ENCODE measurements around the gene MAPKAP1. TPM values are rescaled to one million over a fixed set of nuclear protein-coding genes. Genes with fewer than 3 reads are reported as not detected.

The MAPKAP1 gene
- total and polyA plus RNA-seq, 2 experiments from 2014 or later, result 68.4 to 98.5 TPM

- TF ChIP-seq ZNF114 (CRISPR knock-in tag; IDR thresholded peaks at IDR 0.05), result no peak
- TF ChIP-seq EZH2 (IDR thresholded peaks at IDR 0.05; ENCODE audit: low read depth, unreplicated experiment), result no peak
- TF ChIP-seq POLR2AphosphoS5 (IDR thresholded peaks at IDR 0.05; ENCODE audit: low read depth), result no peak
- TF ChIP-seq, protein P1, sequence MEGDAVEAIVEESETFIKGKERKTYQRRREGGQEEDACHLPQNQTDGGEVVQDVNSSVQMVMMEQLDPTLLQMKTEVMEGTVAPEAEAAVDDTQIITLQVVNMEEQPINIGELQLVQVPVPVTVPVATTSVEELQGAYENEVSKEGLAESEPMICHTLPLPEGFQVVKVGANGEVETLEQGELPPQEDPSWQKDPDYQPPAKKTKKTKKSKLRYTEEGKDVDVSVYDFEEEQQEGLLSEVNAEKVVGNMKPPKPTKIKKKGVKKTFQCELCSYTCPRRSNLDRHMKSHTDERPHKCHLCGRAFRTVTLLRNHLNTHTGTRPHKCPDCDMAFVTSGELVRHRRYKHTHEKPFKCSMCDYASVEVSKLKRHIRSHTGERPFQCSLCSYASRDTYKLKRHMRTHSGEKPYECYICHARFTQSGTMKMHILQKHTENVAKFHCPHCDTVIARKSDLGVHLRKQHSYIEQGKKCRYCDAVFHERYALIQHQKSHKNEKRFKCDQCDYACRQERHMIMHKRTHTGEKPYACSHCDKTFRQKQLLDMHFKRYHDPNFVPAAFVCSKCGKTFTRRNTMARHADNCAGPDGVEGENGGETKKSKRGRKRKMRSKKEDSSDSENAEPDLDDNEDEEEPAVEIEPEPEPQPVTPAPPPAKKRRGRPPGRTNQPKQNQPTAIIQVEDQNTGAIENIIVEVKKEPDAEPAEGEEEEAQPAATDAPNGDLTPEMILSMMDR (conservative IDR thresholded peaks at IDR 0.05; ENCODE audit: low read depth in 2 of 2), result no peak
- no peak for TF ChIP-seq CREB1 (CRISPR knock-in tag; IDR thresholded peaks at IDR 0.05; ENCODE audit: low read depth)
- TF ChIP-seq, protein P2, sequence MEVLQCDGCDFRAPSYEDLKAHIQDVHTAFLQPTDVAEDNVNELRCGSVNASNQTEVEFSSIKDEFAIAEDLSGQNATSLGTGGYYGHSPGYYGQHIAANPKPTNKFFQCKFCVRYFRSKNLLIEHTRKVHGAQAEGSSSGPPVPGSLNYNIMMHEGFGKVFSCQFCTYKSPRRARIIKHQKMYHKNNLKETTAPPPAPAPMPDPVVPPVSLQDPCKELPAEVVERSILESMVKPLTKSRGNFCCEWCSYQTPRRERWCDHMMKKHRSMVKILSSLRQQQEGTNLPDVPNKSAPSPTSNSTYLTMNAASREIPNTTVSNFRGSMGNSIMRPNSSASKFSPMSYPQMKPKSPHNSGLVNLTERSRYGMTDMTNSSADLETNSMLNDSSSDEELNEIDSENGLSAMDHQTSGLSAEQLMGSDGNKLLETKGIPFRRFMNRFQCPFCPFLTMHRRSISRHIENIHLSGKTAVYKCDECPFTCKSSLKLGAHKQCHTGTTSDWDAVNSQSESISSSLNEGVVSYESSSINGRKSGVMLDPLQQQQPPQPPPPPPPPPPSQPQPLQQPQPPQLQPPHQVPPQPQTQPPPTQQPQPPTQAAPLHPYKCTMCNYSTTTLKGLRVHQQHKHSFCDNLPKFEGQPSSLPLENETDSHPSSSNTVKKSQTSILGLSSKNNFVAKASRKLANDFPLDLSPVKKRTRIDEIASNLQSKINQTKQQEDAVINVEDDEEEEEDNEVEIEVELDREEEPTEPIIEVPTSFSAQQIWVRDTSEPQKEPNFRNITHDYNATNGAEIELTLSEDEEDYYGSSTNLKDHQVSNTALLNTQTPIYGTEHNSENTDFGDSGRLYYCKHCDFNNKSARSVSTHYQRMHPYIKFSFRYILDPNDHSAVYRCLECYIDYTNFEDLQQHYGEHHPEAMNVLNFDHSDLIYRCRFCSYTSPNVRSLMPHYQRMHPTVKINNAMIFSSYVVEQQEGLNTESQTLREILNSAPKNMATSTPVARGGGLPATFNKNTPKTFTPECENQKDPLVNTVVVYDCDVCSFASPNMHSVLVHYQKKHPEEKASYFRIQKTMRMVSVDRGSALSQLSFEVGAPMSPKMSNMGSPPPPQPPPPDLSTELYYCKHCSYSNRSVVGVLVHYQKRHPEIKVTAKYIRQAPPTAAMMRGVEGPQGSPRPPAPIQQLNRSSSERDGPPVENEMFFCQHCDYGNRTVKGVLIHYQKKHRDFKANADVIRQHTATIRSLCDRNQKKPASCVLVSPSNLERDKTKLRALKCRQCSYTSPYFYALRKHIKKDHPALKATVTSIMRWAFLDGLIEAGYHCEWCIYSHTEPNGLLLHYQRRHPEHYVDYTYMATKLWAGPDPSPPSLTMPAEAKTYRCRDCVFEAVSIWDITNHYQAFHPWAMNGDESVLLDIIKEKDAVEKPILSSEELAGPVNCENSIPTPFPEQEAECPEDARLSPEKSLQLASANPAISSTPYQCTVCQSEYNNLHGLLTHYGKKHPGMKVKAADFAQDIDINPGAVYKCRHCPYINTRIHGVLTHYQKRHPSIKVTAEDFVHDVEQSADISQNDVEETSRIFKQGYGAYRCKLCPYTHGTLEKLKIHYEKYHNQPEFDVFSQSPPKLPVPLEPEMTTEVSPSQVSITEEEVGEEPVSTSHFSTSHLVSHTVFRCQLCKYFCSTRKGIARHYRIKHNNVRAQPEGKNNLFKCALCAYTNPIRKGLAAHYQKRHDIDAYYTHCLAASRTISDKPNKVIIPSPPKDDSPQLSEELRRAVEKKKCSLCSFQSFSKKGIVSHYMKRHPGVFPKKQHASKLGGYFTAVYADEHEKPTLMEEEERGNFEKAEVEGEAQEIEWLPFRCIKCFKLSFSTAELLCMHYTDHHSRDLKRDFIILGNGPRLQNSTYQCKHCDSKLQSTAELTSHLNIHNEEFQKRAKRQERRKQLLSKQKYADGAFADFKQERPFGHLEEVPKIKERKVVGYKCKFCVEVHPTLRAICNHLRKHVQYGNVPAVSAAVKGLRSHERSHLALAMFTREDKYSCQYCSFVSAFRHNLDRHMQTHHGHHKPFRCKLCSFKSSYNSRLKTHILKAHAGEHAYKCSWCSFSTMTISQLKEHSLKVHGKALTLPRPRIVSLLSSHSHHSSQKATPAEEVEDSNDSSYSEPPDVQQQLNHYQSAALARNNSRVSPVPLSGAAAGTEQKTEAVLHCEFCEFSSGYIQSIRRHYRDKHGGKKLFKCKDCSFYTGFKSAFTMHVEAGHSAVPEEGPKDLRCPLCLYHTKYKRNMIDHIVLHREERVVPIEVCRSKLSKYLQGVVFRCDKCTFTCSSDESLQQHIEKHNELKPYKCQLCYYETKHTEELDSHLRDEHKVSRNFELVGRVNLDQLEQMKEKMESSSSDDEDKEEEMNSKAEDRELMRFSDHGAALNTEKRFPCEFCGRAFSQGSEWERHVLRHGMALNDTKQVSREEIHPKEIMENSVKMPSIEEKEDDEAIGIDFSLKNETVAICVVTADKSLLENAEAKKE (CRISPR knock-in tag; IDR thresholded peaks at IDR 0.05), result no peak
- TF ChIP-seq, protein P3, sequence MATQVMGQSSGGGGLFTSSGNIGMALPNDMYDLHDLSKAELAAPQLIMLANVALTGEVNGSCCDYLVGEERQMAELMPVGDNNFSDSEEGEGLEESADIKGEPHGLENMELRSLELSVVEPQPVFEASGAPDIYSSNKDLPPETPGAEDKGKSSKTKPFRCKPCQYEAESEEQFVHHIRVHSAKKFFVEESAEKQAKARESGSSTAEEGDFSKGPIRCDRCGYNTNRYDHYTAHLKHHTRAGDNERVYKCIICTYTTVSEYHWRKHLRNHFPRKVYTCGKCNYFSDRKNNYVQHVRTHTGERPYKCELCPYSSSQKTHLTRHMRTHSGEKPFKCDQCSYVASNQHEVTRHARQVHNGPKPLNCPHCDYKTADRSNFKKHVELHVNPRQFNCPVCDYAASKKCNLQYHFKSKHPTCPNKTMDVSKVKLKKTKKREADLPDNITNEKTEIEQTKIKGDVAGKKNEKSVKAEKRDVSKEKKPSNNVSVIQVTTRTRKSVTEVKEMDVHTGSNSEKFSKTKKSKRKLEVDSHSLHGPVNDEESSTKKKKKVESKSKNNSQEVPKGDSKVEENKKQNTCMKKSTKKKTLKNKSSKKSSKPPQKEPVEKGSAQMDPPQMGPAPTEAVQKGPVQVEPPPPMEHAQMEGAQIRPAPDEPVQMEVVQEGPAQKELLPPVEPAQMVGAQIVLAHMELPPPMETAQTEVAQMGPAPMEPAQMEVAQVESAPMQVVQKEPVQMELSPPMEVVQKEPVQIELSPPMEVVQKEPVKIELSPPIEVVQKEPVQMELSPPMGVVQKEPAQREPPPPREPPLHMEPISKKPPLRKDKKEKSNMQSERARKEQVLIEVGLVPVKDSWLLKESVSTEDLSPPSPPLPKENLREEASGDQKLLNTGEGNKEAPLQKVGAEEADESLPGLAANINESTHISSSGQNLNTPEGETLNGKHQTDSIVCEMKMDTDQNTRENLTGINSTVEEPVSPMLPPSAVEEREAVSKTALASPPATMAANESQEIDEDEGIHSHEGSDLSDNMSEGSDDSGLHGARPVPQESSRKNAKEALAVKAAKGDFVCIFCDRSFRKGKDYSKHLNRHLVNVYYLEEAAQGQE (IDR thresholded peaks at IDR 0.05; ENCODE audit: unreplicated experiment), result no peak
- no peak for TF ChIP-seq JUNB (IDR thresholded peaks at IDR 0.05; ENCODE audit: unreplicated experiment)
- TF ChIP-seq ETS1 (IDR thresholded peaks at IDR 0.05), result no peak
- TF ChIP-seq EZH2phosphoT487 (IDR thresholded peaks at IDR 0.05; ENCODE audit: unreplicated experiment), result no peak
- no peak for TF ChIP-seq ZNF331 (CRISPR knock-in tag; IDR thresholded peaks at IDR 0.05; ENCODE audit: low read depth)
- no peak for TF ChIP-seq NANOG (IDR thresholded peaks at IDR 0.05; ENCODE audit: borderline replicate concordance)
- TF ChIP-seq STAT1 (IDR thresholded peaks at IDR 0.05; ENCODE audit: unreplicated experiment), result no peak
- Mint-ChIP-seq H3K36me3 (ENCODE audit: low read depth) (no peaks in the 10 kb centered on the region), H3K27me3 (ENCODE audit: insufficient read depth, low read depth, poor library complexity) (peaks cover 3% of the 10 kb centered on the region), H3K4me1 (peaks cover 48% of the 10 kb centered on the region), H3K27ac (no peak overlapping the region; the same call in 1 of the 2 replicates), H3K4me3 (no peak overlapping the region), H3K9me3 (no peaks in the 10 kb centered on the region)
- Histone ChIP-seq H3K27ac (ENCODE audit: low read depth) (no peak overlapping the region), H3K36me3 (ENCODE audit: insufficient read depth) (no peaks in the 10 kb centered on the region), H3K4me3 (no peak overlapping the region), H3K4me1 (ENCODE audit: insufficient read depth) (peaks cover 36% of the 10 kb centered on the region), H3K27me3 (ENCODE audit: insufficient read depth) (no peaks in the 10 kb centered on the region), H2AFZ (no peak overlapping the region), H3K9me2 (ENCODE audit: insufficient read depth) (no peaks in the 10 kb centered on the region), H3K4me2 (no peak overlapping the region), H4K20me1 (replicated peaks; ENCODE audit: insufficient read depth) (no peaks in the 10 kb centered on the region; the same call in 1 of the 2 replicates), H3K79me2 (replicated peaks; ENCODE audit: insufficient read depth) (peaks cover 83% of the 10 kb centered on the region), H3F3A (replicated peaks; ENCODE audit: low read depth) (no peaks in the 10 kb centered on the region)
- DNase-seq (ENCODE audit: low spot score), result no peak
- no peak for ATAC-seq
These were observed 97.3 kb downstream of the MAPKAP1 start for GRCh38 chr9:125609744-125610143.

Measured in GM23338 (cell line).